ENCODE measurements around the gene SAMD14.

SAMD14 gene

DNA sequence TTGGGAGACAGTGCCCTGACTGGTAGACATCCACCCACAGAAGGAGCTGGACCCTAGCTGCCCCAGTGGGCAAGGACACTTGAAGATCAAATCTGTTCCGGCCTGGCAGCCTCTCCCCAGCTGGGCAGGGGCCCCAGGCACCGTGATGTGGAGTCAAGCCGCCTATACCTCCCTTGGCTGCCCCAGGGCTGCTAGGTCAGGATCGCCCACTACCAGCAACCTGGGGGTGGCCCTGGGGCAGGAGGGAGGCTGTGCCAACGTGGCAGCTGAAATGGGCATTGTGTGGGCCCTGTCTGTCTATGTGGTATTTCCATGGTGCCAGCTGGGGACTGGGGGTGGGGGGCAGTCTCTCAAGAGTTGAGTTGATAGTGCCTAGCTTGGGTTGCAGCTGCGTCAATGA is 33.9 kb downstream of the SAMD14 start:
- peak in 2 of 14 donors; percentile 24 to 49 for DNase-seq

DNA sequence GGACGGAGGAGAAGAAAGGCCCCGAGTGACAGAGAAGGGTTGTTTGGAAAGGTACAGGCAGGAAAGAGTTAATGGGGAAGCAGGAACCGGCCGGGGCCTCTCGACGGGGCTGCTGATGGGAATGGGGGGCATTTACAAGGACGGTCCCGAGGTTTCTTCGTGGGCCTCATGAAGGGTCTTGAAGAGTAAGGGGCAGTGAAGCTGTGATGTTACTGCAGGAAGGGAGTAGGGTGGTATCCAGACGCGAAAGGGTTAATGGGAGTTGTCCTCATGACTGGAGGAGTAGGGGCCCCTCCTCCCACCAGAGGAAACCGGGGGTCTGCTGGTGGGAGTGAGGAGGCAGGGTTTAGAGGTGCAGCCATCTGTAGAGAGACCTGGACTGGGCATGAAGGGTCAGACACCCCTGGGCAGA is 34.3 kb downstream of the SAMD14 start:
- DNase-seq: peak in 4 of 14 donors; percentile 49 to 60 (median 51)

DNA sequence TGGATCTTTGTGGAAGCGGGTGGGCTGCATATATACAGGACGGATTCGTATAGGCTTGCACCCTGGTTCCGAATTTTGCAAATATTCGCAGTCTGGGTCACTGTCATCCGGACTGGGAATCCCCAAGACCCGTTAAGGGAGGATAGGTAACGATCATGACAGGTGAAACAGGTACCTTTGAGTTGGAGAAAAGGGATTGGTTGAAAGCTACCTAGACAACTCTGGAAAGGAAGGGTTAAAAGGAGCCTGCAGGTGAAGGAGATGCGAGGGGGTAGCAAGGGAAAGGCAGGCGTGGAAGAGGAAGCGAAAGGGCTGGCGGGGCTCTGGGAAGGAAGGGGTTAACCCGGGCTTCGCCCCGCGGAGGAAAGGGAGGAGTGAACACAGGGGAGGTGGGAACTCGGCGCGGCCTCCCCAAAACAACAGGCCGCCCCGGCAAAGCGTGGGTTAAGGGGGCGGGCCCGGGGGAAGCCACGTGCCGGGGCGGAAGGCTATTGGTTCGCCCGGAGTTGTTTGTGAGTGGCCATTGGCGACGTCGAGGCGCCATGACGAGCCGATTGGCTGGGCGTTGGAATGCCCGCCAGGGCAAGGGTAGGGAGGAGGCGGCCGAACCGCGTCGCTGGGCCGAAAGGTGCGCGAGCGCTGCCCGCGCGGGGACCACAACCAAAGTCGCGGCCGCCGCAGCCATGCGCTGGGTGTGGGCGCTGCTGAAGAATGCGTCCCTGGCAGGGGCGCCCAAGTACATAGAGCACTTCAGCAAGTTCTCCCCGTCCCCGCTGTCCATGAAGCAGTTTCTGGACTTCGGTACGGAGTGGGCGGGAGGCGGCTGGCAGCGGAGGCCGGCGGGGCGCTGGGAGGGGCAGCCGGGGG is 35.0 kb downstream of the SAMD14 start, which contains the start of gene PDK2:
PDK2 (plus strand) TSS at position 599 of the 867 bp plus-strand sequence; CDS start at position 684, 85 bp downstream.
- DNase-seq: peak; percentile 74 to 97 (median 92)

DNA sequence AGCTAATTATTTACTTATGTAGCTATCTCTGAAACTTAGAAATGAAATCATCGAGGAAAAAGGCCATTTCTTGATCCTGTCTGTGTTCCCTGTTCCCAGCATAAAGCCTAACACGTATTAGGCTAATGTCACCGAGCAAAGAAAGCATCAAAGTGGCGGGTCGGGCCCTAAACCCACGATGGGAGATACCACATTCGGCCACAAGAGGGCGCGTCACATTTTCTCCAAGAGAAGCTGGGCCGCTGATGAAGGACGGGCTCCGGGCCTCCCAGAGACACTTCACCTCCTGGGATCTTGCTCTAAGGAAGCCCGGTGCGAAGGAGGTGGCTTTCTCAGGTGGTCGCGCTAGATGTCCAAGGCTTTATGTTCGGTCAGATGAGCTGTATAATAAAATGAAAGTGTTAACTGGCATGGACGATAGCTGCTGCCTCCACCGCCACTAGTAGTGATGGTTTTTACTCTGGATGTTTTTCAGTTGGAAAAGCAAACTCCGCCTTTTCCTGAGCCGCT is 35.7 kb downstream of the SAMD14 start:
- peak; percentile 44 to 90 (median 82) for DNase-seq

DNA sequence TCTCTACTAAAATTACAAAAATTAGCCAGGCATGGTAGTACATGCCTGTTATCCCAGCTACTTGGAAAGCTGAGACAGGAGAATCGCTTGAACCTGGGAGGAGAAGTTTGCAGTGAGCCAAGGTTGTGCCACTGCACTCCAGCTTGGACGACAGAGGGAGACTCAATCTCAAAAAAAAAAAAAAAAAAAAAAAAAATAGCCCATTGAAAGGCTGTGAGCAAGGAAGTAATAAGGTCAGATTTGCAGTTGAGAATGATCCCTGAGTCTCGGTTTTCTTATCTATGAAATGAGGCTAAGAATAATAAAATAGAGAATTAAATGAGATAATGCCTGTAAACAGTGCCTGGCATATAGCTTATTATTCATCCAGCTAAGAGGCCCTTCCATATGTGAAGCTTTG is 36.2 kb downstream of the SAMD14 start:
- DNase-seq: no peak

DNA sequence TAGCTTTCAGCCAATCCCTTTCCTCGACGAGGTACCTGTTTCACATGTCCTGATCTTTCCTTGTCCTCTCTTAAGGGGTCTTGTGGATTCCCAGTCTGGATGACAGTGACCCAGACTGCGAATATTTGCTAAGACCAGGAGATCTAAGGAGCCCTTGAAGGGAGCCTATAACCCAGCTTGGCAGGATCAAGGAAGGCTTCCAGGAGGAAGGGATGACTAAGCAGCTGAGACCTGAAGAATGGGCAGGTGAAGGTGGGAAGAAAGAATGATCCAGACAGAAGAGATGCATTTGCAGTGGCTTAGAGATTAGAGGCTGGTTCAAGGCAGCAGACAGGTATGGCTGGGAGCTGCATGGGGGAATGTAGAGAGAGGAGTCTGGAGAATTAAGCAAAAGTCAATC is 36.7 kb downstream of the SAMD14 start:
- DNase-seq: no peak

- no peak for DNase-seq
Observed at GRCh38 chr17:50091918-50092285, 38.1 kb downstream of the SAMD14 start.

DNA sequence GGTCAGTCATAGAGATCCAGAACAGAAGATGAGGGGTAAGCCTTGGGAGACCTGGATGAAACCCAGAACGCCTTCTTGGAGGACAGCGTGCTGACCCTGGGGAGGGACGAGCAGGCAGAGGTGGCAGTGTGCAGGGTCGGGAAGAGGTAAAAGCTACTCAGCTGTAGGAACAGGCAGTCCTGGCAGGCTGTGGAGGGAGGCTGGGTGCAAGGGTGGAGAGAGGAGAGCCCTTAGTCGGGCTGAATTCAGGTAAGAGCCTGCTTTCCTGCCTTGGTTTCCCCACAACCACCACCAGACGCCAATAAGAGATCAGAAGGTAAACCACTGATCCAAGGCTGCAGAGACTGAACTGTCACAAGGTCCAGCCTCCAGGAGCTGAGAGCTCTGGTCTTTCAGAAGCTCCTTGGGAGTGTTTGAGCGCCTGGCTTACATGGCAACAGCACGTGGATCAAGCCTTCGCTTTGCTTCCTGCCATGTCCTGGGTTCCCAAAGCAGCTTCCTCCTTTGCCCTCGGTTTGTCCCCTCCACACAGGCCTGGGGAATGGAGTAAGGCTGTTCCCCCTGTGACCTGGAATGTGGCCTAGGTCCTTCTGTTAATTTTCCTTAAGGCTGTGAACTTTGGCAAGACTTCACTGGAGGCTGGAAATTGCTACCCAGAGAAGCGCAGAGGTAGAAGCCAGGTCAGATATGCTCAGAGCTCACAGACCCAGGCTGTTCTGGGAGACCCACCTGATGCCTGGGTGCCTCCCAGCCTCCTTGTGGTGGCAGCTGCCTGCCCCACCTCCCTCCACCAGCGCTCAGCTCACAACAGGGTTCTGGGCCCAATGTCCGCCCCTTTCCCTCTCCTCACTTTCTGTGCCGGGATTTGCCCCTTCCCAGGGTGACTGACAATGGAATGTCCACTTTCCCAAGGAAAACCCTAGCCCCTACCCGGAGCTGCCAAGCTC is 38.7 kb downstream of the SAMD14 start:
- no peak for DNase-seq

GRCh38 chr17:50090071-50090470 is 39.9 kb downstream of the SAMD14 start:
- no peak for DNase-seq

GRCh38 chr17:50088952-50089825 is 40.8 kb downstream of the SAMD14 start:
- DNase-seq: no peak

- DNase-seq: no peak
Observed at GRCh38 chr17:50087912-50088405, 42.0 kb downstream of the SAMD14 start.

GRCh38 chr17:50087246-50087911 is 42.6 kb downstream of the SAMD14 start:
- DNase-seq: peak in 8 of 14 donors; percentile 4 to 56 (median 12)

- no peak for DNase-seq
Observed at GRCh38 chr17:50081757-50082156, 48.2 kb downstream of the SAMD14 start.

DNA sequence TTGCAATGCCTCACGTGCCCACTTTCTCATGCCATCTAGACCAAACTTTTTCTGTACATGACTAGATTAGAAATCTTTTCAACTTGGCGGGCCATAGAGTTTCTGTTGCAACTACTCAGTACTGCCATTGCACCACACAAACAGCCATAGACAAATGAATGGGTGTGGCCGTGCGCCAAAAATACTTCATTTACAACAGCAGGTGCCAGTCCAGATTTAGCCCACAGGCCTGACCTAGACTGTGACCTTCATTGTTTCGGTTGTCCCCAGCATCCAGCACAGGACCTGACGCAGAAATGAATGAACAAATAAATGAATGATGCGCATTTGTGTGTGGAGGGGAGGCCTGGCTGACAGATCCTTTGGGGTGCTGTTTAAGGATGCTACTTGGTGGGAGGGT is 49.1 kb downstream of the SAMD14 start:
- no peak for DNase-seq

DNA sequence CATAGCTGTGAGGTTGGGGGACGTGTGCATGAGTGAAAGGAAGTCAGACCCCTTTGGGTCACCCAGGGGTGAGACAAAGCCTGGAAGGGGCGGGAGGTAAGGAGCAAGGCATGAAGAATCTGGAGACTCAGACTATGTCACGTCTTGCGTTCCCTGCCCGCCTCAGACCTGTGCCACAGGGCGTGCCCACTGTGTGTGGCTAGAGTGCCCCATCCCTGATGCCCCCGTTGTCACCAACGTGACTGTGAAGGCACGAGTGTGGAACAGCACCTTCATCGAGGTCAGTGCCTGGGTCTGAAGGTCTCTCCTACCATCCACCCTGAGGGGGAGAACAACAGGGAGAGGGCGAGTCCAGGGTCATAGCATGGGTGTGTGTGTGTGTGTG is 49.9 kb downstream of the SAMD14 start:
- no peak for DNase-seq

DNA sequence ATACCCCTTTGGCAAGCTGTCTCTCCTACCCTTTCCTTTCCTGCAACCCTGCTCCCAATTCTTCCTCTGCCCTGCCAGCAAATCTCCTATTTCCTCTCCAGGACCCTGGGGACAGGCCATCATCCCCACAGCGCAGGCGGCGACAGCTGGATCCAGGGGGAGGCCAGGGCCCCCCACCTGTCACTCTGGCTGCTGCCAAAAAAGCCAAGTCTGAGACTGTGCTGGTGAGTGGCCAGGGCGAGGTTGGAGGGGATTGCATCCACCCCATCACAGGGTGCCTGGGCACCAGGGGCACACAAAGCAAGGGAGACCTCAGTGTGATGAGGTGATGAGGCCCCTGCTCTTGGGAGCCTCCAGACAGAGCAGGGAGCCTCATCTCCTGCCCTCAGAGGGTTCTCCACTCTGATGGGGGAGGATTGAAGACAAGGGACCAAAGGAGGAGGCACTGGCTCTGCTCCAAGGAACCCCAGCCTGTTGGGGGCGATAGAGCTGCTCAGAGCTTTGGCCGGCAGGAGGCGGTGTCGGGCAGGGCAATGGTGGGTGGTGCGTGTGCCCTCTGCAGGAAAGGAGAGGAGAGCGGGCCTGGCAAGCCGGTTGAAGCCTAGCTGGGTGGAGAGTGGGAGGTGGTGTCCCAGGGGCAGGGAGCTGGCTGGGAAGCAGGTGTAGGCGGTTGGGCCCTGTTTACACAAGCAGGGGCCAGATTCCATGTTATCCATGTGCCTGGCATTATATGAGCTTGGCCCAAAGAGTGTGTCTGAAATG is 50.4 kb downstream of the SAMD14 start:
- no peak for DNase-seq

DNA sequence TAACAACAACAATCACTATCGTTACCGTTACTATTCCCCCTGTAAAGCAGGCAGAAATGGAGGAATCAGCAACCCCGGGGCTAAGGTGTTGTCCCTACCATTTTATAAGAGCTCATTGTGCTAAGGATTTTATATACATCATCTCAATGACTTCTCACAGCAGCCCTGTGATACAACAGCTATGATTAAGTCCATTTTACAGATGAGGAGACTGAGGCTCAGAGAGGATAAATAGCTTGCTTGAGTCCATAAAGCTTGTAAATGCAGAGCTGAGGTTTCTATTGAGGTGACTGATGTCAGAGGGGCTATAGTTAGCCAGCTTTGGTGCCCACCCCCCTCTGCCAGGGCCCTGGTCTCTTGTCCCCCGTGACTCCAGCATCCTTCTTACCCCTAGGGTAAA is 51.5 kb downstream of the SAMD14 start:
- DNase-seq: no peak

GRCh38 chr17:50076591-50077235 is 53.2 kb downstream of the SAMD14 start:
- DNase-seq: no peak

- no peak for DNase-seq
Observed at GRCh38 chr17:50076221-50076590, 53.8 kb downstream of the SAMD14 start.

Data from C1 segment of cervical spinal cord (tissue), 14 donors.